Neural progenitor cell (in vitro differentiated cells): ENCODE results near the gene BRWD1. TPM values are rescaled to one million over a fixed set of nuclear protein-coding genes. Genes with fewer than 3 reads are reported as not detected.
"Not testable (repeated sequence)": the region's sequence is repeated elsewhere in the genome, so short reads cannot be mapped to it uniquely, and the experiment has no call there.

Experiments used
- DNase-seq: peaks from one replicate; pipeline ENCODE4 v3.0.0-alpha.2; 2016; ENCODE audit warnings: low spot score
- H2AFZ ChIP-seq: fragments of 200-600 bp; sonication (generic); replicated peaks from 2 replicates; pipeline ENCODE4 v1.6.1; 2016; ENCODE audit warnings: antibody characterized with exemption
- H3F3A ChIP-seq: fragments of 200-600 bp; sonication (generic); 2 replicates; pipeline ENCODE4 v1.6.1; 2016; ENCODE audit warnings: antibody characterized with exemption, low read depth
- H3K27ac ChIP-seq: fragments of 200-600 bp; sonication (generic); 2 replicates; pipeline ENCODE4 v1.5.1; 2016; ENCODE audit warnings: mild to moderate bottlenecking
- H3K27me3 ChIP-seq: fragments of 200-600 bp; sonication (generic); 2 replicates; pipeline ENCODE4 v1.6.1; 2016; ENCODE audit warnings: mild to moderate bottlenecking, moderate library complexity
- H3K36me3 ChIP-seq: fragments of 200-600 bp; sonication (generic); 2 replicates; pipeline ENCODE4 v1.5.1; 2016
- H3K4me1 ChIP-seq: fragments of 200-600 bp; sonication (generic); 2 replicates; pipeline ENCODE4 v1.6.1; 2016; ENCODE audit warnings: mixed run types
- H3K4me2 ChIP-seq: fragments of 200-600 bp; sonication (generic); 2 replicates; pipeline ENCODE4 v1.6.1; 2016
- H3K4me3 ChIP-seq: fragments of 200-600 bp; sonication (generic); 2 replicates; pipeline ENCODE4 v1.5.1; 2016
- H3K79me2 ChIP-seq: fragments of 200-600 bp; sonication (generic); 2 replicates; pipeline ENCODE4 v1.6.1; 2016; ENCODE audit warnings: low read depth
- H3K9ac ChIP-seq: fragments of 200-600 bp; sonication (generic); 2 replicates; pipeline ENCODE4 v1.6.1; 2016
- H3K9me3 ChIP-seq: fragments of 200-600 bp; sonication (generic); 2 replicates; pipeline ENCODE4 v1.5.1; 2016; ENCODE audit warnings: low read depth
- H4K20me1 ChIP-seq: fragments of 200-600 bp; sonication (generic); 2 replicates; pipeline ENCODE4 v1.6.1; 2016; ENCODE audit warnings: low read depth
- H3K27ac Mint-ChIP-seq: 3 replicates; pipeline ENCODE4 v1.8.0; 2021; ENCODE audit warnings: mixed read lengths
- H3K27me3 Mint-ChIP-seq: 2 replicates; pipeline ENCODE4 v1.8.0; 2022; ENCODE audit warnings: low read depth, mild to moderate bottlenecking, inconsistent platforms, moderate library complexity, mixed read lengths; ENCODE audit not compliant: insufficient read depth
- H3K36me3 Mint-ChIP-seq: 3 replicates; pipeline ENCODE4 v1.8.0; 2021; ENCODE audit warnings: mixed read lengths
- H3K4me1 Mint-ChIP-seq: 3 replicates; pipeline ENCODE4 v1.8.0; 2021; ENCODE audit warnings: mixed read lengths
- H3K4me3 Mint-ChIP-seq: 3 replicates; pipeline ENCODE4 v1.8.0; 2021; ENCODE audit warnings: mild to moderate bottlenecking, moderate library complexity, mixed read lengths
- H3K9me3 Mint-ChIP-seq: 3 replicates; pipeline ENCODE4 v1.8.0; 2020; ENCODE audit warnings: mixed read lengths
- CTCF ChIP-seq: fragments of 200-600 bp; sonication (generic); IDR thresholded peaks from 2 replicates; pipeline ENCODE4 v1.5.1; 2017; ENCODE audit warnings: antibody characterized with exemption, mild to moderate bottlenecking
- EZH2 ChIP-seq: fragments of 200-600 bp; sonication (generic); IDR thresholded peaks from 2 replicates; pipeline ENCODE4 v1.6.1; 2017; ENCODE audit warnings: antibody characterized with exemption, mild to moderate bottlenecking, moderate library complexity
- EZH2phosphoT487 ChIP-seq: fragments of 200-600 bp; sonication (generic); IDR thresholded peaks from 2 replicates; pipeline ENCODE4 v1.6.1; 2017; ENCODE audit warnings: antibody characterized with exemption
- small RNA-seq: library from RNA; depleted of rRNA; stranded (forward); fragments of <200 nt; gene quantifications from one replicate; pipeline ENCODE3, GENCODE V24; 2015
- total RNA-seq: library from RNA; depleted of rRNA; stranded (reverse); fragments of >200 nt; gene quantifications from 2 replicates; pipeline ENCODE4 v1.2.3, GENCODE V29; 2015; ENCODE audit warnings: low replicate concordance

Gene BRWD1
- total RNA-seq, 1 donor from 2014 or later: 130 TPM

- Histone ChIP-seq H4K20me1 (no peaks in the 10 kb centered on the region), H3K4me3 (no peak overlapping the region), H3K9me3 (no peaks in the 10 kb centered on the region), H3F3A (no peaks in the 10 kb centered on the region), H3K9ac (no peak overlapping the region), H3K4me2 (no peak overlapping the region), H3K27ac (no peak overlapping the region), H3K36me3 (no peaks in the 10 kb centered on the region), H3K4me1 (no peaks in the 10 kb centered on the region), H3K27me3 (no peaks in the 10 kb centered on the region), H3K79me2 (no peaks in the 10 kb centered on the region), H2AFZ (no peak overlapping the region)
- H3K36me3 Mint-ChIP-seq: no peaks in the 10 kb centered on the region
- H3K27me3 Mint-ChIP-seq: peaks cover 4% of the 10 kb centered on the region
- H3K4me3 Mint-ChIP-seq: peak overlapping the region; percentile 12
- H3K4me1 Mint-ChIP-seq: peaks cover 12% of the 10 kb centered on the region
- H3K9me3 Mint-ChIP-seq: no peaks in the 10 kb centered on the region
- H3K27ac Mint-ChIP-seq: peak overlapping the region; percentile 72
- no peak for DNase-seq
- TF ChIP-seq CTCF (no peak), EZH2 (no peak), EZH2phosphoT487 (no peak)
Observed at GRCh38 chr21:39136711-39137110, 176.7 kb downstream of the BRWD1 start.

- H2AFZ ChIP-seq, H3K36me3 Mint-ChIP-seq, H3K36me3 ChIP-seq, H3K4me1 ChIP-seq, H3K4me3 ChIP-seq, H3K9me3 Mint-ChIP-seq, H3K9ac ChIP-seq, H3K9me3 ChIP-seq, H3K27ac ChIP-seq, H3K4me2 ChIP-seq, H3K79me2 ChIP-seq, H3K27me3 ChIP-seq, H4K20me1 ChIP-seq, H3F3A ChIP-seq, H3K27me3 Mint-ChIP-seq: not testable (repeated sequence)
- peak; percentile 41 for TF ChIP-seq CTCF
- peaks cover 12% of the 10 kb centered on the region for H3K4me1 Mint-ChIP-seq
- DNase-seq: peak; percentile 36
- H3K27ac Mint-ChIP-seq: peak overlapping the region; percentile 72
- H3K4me3 Mint-ChIP-seq: peak overlapping the region; percentile 12
Observed at GRCh38 chr21:39136138-39136537, 177.3 kb downstream of the BRWD1 start.

GRCh38 chr21:39134288-39134810 lies 179.1 kb downstream of the BRWD1 start:
- H3K4me3 Mint-ChIP-seq: no peak overlapping the region
- no peak for DNase-seq
- Histone ChIP-seq H4K20me1 (no peaks in the 10 kb centered on the region), H3K79me2 (no peaks in the 10 kb centered on the region), H3K4me3 (no peak overlapping the region), H3K9me3 (no peaks in the 10 kb centered on the region), H2AFZ (no peak overlapping the region), H3K27ac (no peak overlapping the region), H3K4me1 (no peaks in the 10 kb centered on the region), H3K9ac (no peak overlapping the region), H3F3A (no peaks in the 10 kb centered on the region), H3K4me2 (no peak overlapping the region), H3K27me3 (no peaks in the 10 kb centered on the region), H3K36me3 (no peaks in the 10 kb centered on the region)
- peaks cover 4% of the 10 kb centered on the region for H3K27me3 Mint-ChIP-seq
- no peak for TF ChIP-seq EZH2phosphoT487
- TF ChIP-seq CTCF: no peak
- no peak for TF ChIP-seq EZH2
- H3K36me3 Mint-ChIP-seq: no peaks in the 10 kb centered on the region
- H3K27ac Mint-ChIP-seq: no peak overlapping the region
- H3K4me1 Mint-ChIP-seq: peaks cover 12% of the 10 kb centered on the region
- no peaks in the 10 kb centered on the region for H3K9me3 Mint-ChIP-seq

Small RNA genes lying within 50 kb of the gene (small RNA-seq; reads per million reads assigned to genes)
- not detected for gene RF00019

Other genes starting within 250 kb of the BRWD1 start
- gene PSMG1, start 130.2 kb downstream of the BRWD1 start, total RNA-seq: 37.5 and 42.9 TPM in 2 replicates
- 516 and 903 TPM in 2 replicates for gene HMGN1, start 35.5 kb upstream of the BRWD1 start, total RNA-seq
- gene LCA5L, start 132.1 kb upstream of the BRWD1 start, total RNA-seq: 2.6 and 4.7 TPM in 2 replicates
- 7.5 and 12.2 TPM in 2 replicates for gene SH3BGR, start 138.3 kb upstream of the BRWD1 start, total RNA-seq